Activated CD4-positive, alpha-beta T cell treated with anti-CD3 and anti-CD28 coated beads, Interleukin-2, Interleukin-6, amounts not matched to agents 100 ng/mL and 50 ng/mL, durations not matched to agents 16 hours and 8 hours (primary cell): Measurements from ENCODE around the gene DCAF10.
"Not testable (repeated sequence)": the region's sequence is repeated elsewhere in the genome, so short reads cannot be mapped to it uniquely, and the experiment has no call there.

ENCODE experiments used
- DNase-seq: peaks from one replicate; pipeline ENCODE4 v3.0.0-alpha.2; 2020

The DCAF10 gene

GRCh38 chr9:37870799-37871176 is 70.2 kb downstream of the DCAF10 start:
- DNase-seq = no peak

GRCh38 chr9:37873955-37874354 is 73.4 kb downstream of the DCAF10 start:
- no peak for DNase-seq

GRCh38 chr9:37876376-37876775 is 75.8 kb downstream of the DCAF10 start:
- DNase-seq = no peak

GRCh38 chr9:37880916-37881479 is 80.4 kb downstream of the DCAF10 start:
- no peak for DNase-seq

GRCh38 chr9:37887977-37888583 is 87.5 kb downstream of the DCAF10 start:
- DNase-seq = not testable (repeated sequence)

GRCh38 chr9:37889536-37889935 is 88.9 kb downstream of the DCAF10 start:
- no peak for DNase-seq

GRCh38 chr9:37891042-37891441 is 90.4 kb downstream of the DCAF10 start:
- not testable (repeated sequence) for DNase-seq

- DNase-seq = no peak
Measured at GRCh38 chr9:37892063-37892462, 91.5 kb downstream of the DCAF10 start.

- no peak for DNase-seq
Measured at GRCh38 chr9:37897665-37898064, 97.1 kb downstream of the DCAF10 start.

- DNase-seq = no peak
Measured at GRCh38 chr9:37899041-37899440, 98.4 kb downstream of the DCAF10 start.

GRCh38 chr9:37902131-37902530 is 101.5 kb downstream of the DCAF10 start:
- no peak for DNase-seq

GRCh38 chr9:37902796-37903646 is 102.4 kb downstream of the DCAF10 start:
- peak; percentile 54 for DNase-seq

- DNase-seq = peak; percentile 95
Measured at GRCh38 chr9:37903647-37904444, 103.2 kb downstream of the DCAF10 start, which contains the start of gene SLC25A51. TSS of gene SLC25A51 (minus strand) at chr9:37904127. CDS start at chr9:37888550, 15,577 bp downstream.

GRCh38 chr9:37904445-37905130 is 104.0 kb downstream of the DCAF10 start:
- DNase-seq = no peak

- no peak for DNase-seq
Measured at GRCh38 chr9:37905131-37905505, 104.5 kb downstream of the DCAF10 start.

- DNase-seq = no peak
Measured at GRCh38 chr9:37905776-37906175, 105.2 kb downstream of the DCAF10 start.

GRCh38 chr9:37906312-37907239 is 106.0 kb downstream of the DCAF10 start:
- no peak for DNase-seq

GRCh38 chr9:37908283-37908682 is 107.7 kb downstream of the DCAF10 start:
- DNase-seq = no peak

GRCh38 chr9:37908698-37909186 is 108.1 kb downstream of the DCAF10 start:
- DNase-seq = peak; percentile 20

GRCh38 chr9:37909326-37909725 is 108.7 kb downstream of the DCAF10 start:
- no peak for DNase-seq

- DNase-seq = not testable (repeated sequence)
Measured at GRCh38 chr9:37909836-37910235, 109.2 kb downstream of the DCAF10 start.
